Right atrium auricular region (tissue), 2 donors: Measurements from ENCODE around the gene ZNF862. TPM values are rescaled to one million over a fixed set of nuclear protein-coding genes. Genes with fewer than 3 reads are reported as not detected.
"Not testable (repeated sequence)": the region's sequence is repeated elsewhere in the genome, so short reads cannot be mapped to it uniquely, and the experiment has no call there.

Experiments used
- DNase-seq: peaks from one replicate; pipeline ENCODE4 v3.0.0-alpha.2; 2019; ENCODE audit warnings: low spot score
- H3K27ac ChIP-seq, 2 donors: fragments of 200-600 bp; sonication (generic); 1 replicate in 1 of 2; 2 replicates in 1 of 2; pipeline ENCODE4 v1.5.1; 2016 to 2019
- H3K27me3 ChIP-seq, 2 donors: fragments of 200-600 bp; sonication (generic); one replicate each; pipeline versions ENCODE4 v1.5.1 to v1.6.0; 2017 to 2019
- H3K36me3 ChIP-seq: fragments of 200-600 bp; sonication (generic); one replicate; pipeline ENCODE4 v1.5.1; 2016
- H3K4me1 ChIP-seq, 2 donors: fragments of 200-600 bp; sonication (generic); one replicate each; pipeline versions ENCODE4 v1.5.1 to v1.6.0; 2017 to 2019
- H3K4me3 ChIP-seq, 2 donors: fragments of 200-600 bp; sonication (generic); 1 replicate in 1 of 2; 2 replicates in 1 of 2; pipeline ENCODE4 v1.5.1; 2017 to 2019; ENCODE audit warnings: mild to moderate bottlenecking in 1 of 2, moderate library complexity in 1 of 2
- H3K9me3 ChIP-seq, 2 donors: fragments of 200-600 bp; sonication (generic); one replicate each; pipeline ENCODE4 v1.5.1; 2019
- CTCF ChIP-seq, 2 donors: fragments of 200-600 bp; sonication (generic); IDR thresholded peaks; one replicate each; pipeline ENCODE4 v1.5.1; 2019; ENCODE audit warnings: antibody characterized with exemption in 2 of 2
- total RNA-seq, 2 donors: library from RNA; depleted of rRNA; stranded (reverse); fragments of >200 nt; gene quantifications; one replicate each; pipeline ENCODE4 v1.1.0, GENCODE V29; 2016

The ZNF862 gene
- total RNA-seq, 2 donors from 2014 or later, result 7.0 to 11.0 TPM

GRCh38 chr7:149826344-149827088 is 11.7 kb upstream of the ZNF862 start:
- DNase-seq, result no peak
- no peak overlapping the region for H3K4me3 ChIP-seq
- no peak overlapping the region for H3K27ac ChIP-seq
- H3K27me3 ChIP-seq, result no peaks in the 10 kb centered on the region
- H3K36me3 ChIP-seq, result no peaks in the 10 kb centered on the region
- no peak for TF ChIP-seq CTCF (IDR thresholded peaks at IDR 0.05)
- no peaks in the 10 kb centered on the region for H3K4me1 ChIP-seq
- no peaks in the 10 kb centered on the region for H3K9me3 ChIP-seq

- Histone ChIP-seq H3K27me3 (no peaks in the 10 kb centered on the region), H3K27ac (no peak overlapping the region), H3K4me3 (no peak overlapping the region), H3K36me3 (no peaks in the 10 kb centered on the region), H3K9me3 (no peaks in the 10 kb centered on the region), H3K4me1 (no peaks in the 10 kb centered on the region)
- no peak for DNase-seq
- TF ChIP-seq CTCF (IDR thresholded peaks at IDR 0.05), result no peak
Measured at GRCh38 chr7:149827089-149827981, 10.8 kb upstream of the ZNF862 start.

GRCh38 chr7:149828357-149829309 is 9.5 kb upstream of the ZNF862 start:
- no peaks in the 10 kb centered on the region for H3K36me3 ChIP-seq
- no peak overlapping the region for H3K27ac ChIP-seq
- H3K9me3 ChIP-seq, result no peaks in the 10 kb centered on the region
- no peaks in the 10 kb centered on the region for H3K4me1 ChIP-seq
- no peak for DNase-seq
- no peak overlapping the region for H3K4me3 ChIP-seq
- no peaks in the 10 kb centered on the region for H3K27me3 ChIP-seq
- no peak for TF ChIP-seq CTCF (IDR thresholded peaks at IDR 0.05)

- DNase-seq, H3K4me1 ChIP-seq: not testable (repeated sequence)
Measured at GRCh38 chr7:149830527-149830926, 7.6 kb upstream of the ZNF862 start.

GRCh38 chr7:149830997-149831740 is 7.0 kb upstream of the ZNF862 start:
- DNase-seq, result no peak
- Histone ChIP-seq H3K4me1 (no peaks in the 10 kb centered on the region), H3K9me3 (no peaks in the 10 kb centered on the region), H3K36me3 (no peaks in the 10 kb centered on the region), H3K27ac (no peak overlapping the region), H3K4me3 (no peak overlapping the region), H3K27me3 (no peaks in the 10 kb centered on the region)
- TF ChIP-seq CTCF (IDR thresholded peaks at IDR 0.05), result no peak

More at GRCh38 chr7:149830527-149830926, 7.6 kb upstream of the ZNF862 start:
- H3K27me3 ChIP-seq, H3K27ac ChIP-seq, H3K36me3 ChIP-seq, H3K9me3 ChIP-seq, H3K4me3 ChIP-seq: not testable (repeated sequence)
